HepG2 (cell line): ENCODE data around the gene HSD17B11. TPM values are rescaled to one million over a fixed set of nuclear protein-coding genes. Genes with fewer than 3 reads are reported as not detected.
A peak's percentile ranks its signal among the peaks of the same experiment; 100 is the strongest.

Experiments used
- AHDC1 ChIP-seq: sonication (generic); formaldehyde crosslinking; IDR thresholded peaks from 2 replicates; pipeline ENCODE4 v1.5.1; 2020; ENCODE audit warnings: mild to moderate bottlenecking, missing genetic modification reagents, borderline replicate concordance
- ASH2L ChIP-seq: fragments of 300-600, 200-600 bp; sonication (generic); IDR thresholded peaks from 2 replicates; pipeline ENCODE4 v1.7.0; 2017; ENCODE audit warnings: low read depth, mild to moderate bottlenecking, moderate library complexity, mixed read lengths, low read length; ENCODE audit not compliant: insufficient read length
- BHLHE40 ChIP-seq: IDR thresholded peaks from 2 replicates; pipeline ENCODE4 v1.6.1; 2011; ENCODE audit warnings: low read length, improper control_type of control experiment
- CBFB ChIP-seq: sonication (generic); formaldehyde crosslinking; IDR thresholded peaks from 2 replicates; pipeline ENCODE4 v1.4.0; 2020; ENCODE audit warnings: missing genetic modification reagents
- CREM ChIP-seq, 2 experiments: sonication (generic) in 1 of 2; formaldehyde crosslinking in 1 of 2; IDR thresholded peaks; 2 replicates each; pipeline versions ENCODE4 v1.4.0 to v1.6.1; 2016 to 2020; ENCODE audit warnings: antibody characterized with exemption in 1 of 2, mild to moderate bottlenecking in 1 of 2, missing genetic modification reagents in 1 of 2
- FLYWCH1 ChIP-seq: sonication (generic); formaldehyde crosslinking; IDR thresholded peaks from 2 replicates; pipeline ENCODE4 v1.8.1; 2023; ENCODE audit warnings: mild to moderate bottlenecking, missing genetic modification reagents
- FUBP1 ChIP-seq: sonication (generic); formaldehyde crosslinking; IDR thresholded peaks from 2 replicates; pipeline ENCODE4 v1.5.1; 2020; ENCODE audit warnings: missing genetic modification reagents, mild to moderate bottlenecking, borderline replicate concordance
- HMGXB4 ChIP-seq, 2 experiments: sonication (generic) in 1 of 2; formaldehyde crosslinking in 1 of 2; IDR thresholded peaks; 2 replicates each; pipeline versions ENCODE4 v1.4.0 to v1.6.1; 2018 to 2020; ENCODE audit warnings: missing genetic modification reagents in 2 of 2, borderline replicate concordance in 1 of 2, low read depth in 1 of 2, mild to moderate bottlenecking in 1 of 2, missing biosample characterization in 1 of 2
- JUNB ChIP-seq: sonication (generic); formaldehyde crosslinking; IDR thresholded peaks from 2 replicates; pipeline ENCODE4 v1.8.0; 2022; ENCODE audit warnings: missing genetic modification reagents, mild to moderate bottlenecking, borderline replicate concordance
- NR2F6 ChIP-seq, 2 experiments: IDR thresholded peaks; 2 replicates each; pipeline ENCODE4 v1.6.1; 2016; ENCODE audit warnings: antibody characterized with exemption in 1 of 2, mild to moderate bottlenecking in 1 of 2
- PCBP2 ChIP-seq: fragments of 200-400 bp; formaldehyde crosslinking; optimal IDR thresholded peaks from 2 replicates; pipeline ENCODE3; 2018; ENCODE audit warnings: low read length, low read depth; ENCODE audit not compliant: poor library complexity, severe bottlenecking
- PRDM4 ChIP-seq: sonication (generic); formaldehyde crosslinking; IDR thresholded peaks from 2 replicates; pipeline ENCODE4 v1.9.0; 2021; ENCODE audit warnings: missing genetic modification reagents, borderline replicate concordance
- SUZ12 ChIP-seq: fragments of 150-350 bp; IDR thresholded peaks from 2 replicates; pipeline ENCODE4 v1.6.1; 2014; ENCODE audit warnings: low read depth, low read length
- TBX2 ChIP-seq: sonication (generic); formaldehyde crosslinking; IDR thresholded peaks from 2 replicates; pipeline ENCODE4 v1.5.0; 2020; ENCODE audit warnings: missing genetic modification reagents, mild to moderate bottlenecking, borderline replicate concordance
- ZNF264 ChIP-seq: sonication (generic); formaldehyde crosslinking; IDR thresholded peaks from 2 replicates; pipeline ENCODE4 v1.4.0; 2020; ENCODE audit warnings: missing genetic modification reagents
- ZNF546 ChIP-seq: sonication (generic); formaldehyde crosslinking; conservative IDR thresholded peaks from 2 replicates; pipeline ENCODE4 v1.8.1; 2023; ENCODE audit warnings: mild to moderate bottlenecking, missing genetic modification reagents
- polyA plus RNA-seq, 8 experiments: library from polyadenylated mRNA; depleted of rRNA in 3 of 8; stranded (reverse) in 7 of 8; unstranded in 1 of 8; fragments of >200 nt; fragmentation: Illumina TruSeq in 4 of 8; extraction: Trizol in 4 of 8; gene quantifications; 2 replicates each; pipeline versions ENCODE4 v1.2.1 to v1.2.3, GENCODE V29; 2011 to 2016; ENCODE audit warnings: low read depth in 4 of 8, missing spikeins in 1 of 8, mixed read lengths in 1 of 8; ENCODE audit not compliant: insufficient read depth in 1 of 8
- total RNA-seq, 5 experiments: library from RNA; depleted of rRNA; stranded (reverse); fragments of >200 nt; fragmentation: Illumina TruSeq; extraction: Trizol; gene quantifications; 2 replicates each; pipeline ENCODE4 v1.2.3, GENCODE V29; 2016; ENCODE audit warnings: low read depth in 1 of 5

The HSD17B11 gene
- total and polyA plus RNA-seq, 2 of the 13 experiments (the other 11 are each of a cell fraction or from before 2014, with no cell fraction given): 121 to 158 TPM

- TF ChIP-seq CBFB (CRISPR knock-in tag) (no peak), BHLHE40 (no peak), JUNB (CRISPR knock-in tag) (no peak), ZNF264 (CRISPR knock-in tag) (no peak), PRDM4 (CRISPR knock-in tag) (no peak), ZNF546 (CRISPR knock-in tag) (no peak), NR2F6 (IDR thresholded peaks at IDR 0.05) (peak; percentile 79), NR2F6 (CRISPR knock-in tag; IDR thresholded peaks at IDR 0.05) (peak; percentile 66; the same call in 1 of the 2 replicates), PCBP2 (no peak), AHDC1 (CRISPR knock-in tag) (peak; percentile 93; the same call in 1 of the 2 replicates), FUBP1 (CRISPR knock-in tag) (no peak), TBX2 (CRISPR knock-in tag) (peak; percentile 90), CREM (IDR thresholded peaks at IDR 0.05) (peak; percentile 74), CREM (CRISPR knock-in tag; IDR thresholded peaks at IDR 0.05) (no peak), HMGXB4 (CRISPR knock-in tag; IDR thresholded peaks at IDR 0.05; ENCODE audit: borderline replicate concordance in 1 of 2, low read depth in 1 of 2) (peak in 1 of 2 experiments; percentile 20; a peak in 1 of 4 replicates), ASH2L (peak; percentile 64), SUZ12 (no peak), FLYWCH1 (CRISPR knock-in tag) (no peak)
These were observed 28.7 kb upstream of the HSD17B11 start (continued) for GRCh38 chr4:87419578-87420249.
